SU-DHL-6 (cell line): ENCODE measurements around the gene FGFRL1.

Experiments
- CTCF ChIP-seq: fragments of 200-600 bp; sonication (generic); IDR thresholded peaks from one replicate; pipeline ENCODE4 v1.5.1; 2017; ENCODE audit warnings: antibody characterized with exemption, mild to moderate bottlenecking, low read length, moderate library complexity; ENCODE audit not compliant: insufficient read depth, poor library complexity, severe bottlenecking
- EZH2phosphoT487 ChIP-seq: fragments of 200-600 bp; sonication (generic), shearing (Covaris generic); conservative IDR thresholded peaks from 2 replicates; pipeline ENCODE4 v1.6.1; 2018; ENCODE audit warnings: mild to moderate bottlenecking, antibody characterized with exemption, low read length, moderate library complexity, mixed read lengths

DNA sequence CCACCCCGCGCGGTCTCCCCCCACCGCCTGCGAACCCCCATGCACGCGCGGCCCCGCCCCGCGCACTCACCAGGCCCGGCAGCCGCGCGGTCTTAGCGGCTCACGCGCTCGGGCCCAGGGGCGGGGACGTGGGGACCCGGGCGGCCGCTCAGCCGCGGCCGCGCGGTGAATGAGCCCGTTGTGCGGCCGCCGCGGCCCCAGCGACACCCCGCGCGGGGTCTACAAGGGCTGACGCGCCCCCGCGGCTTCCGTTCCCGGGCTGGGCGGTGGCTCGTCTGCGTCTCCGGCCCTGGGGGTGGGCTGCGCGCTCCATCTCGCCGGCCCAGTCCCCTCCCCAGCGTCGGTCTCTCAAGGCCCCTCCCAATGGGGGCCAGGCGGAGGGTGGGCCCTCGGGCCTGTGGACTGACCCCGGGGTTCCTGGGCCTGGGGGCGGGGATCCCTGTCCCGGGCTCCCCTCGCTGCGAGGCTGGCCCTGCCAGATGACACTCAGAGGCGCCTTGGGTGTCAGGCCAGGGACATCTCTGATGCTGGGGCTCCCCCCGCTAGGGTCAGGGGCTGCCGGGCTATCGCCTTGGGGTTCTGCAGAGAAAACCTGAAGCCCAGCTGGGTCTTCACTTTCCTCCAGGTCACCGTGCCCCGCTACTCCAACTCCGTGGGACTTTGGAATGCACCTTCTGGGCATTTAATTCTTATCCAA is 13.9 kb upstream of the FGFRL1 start:
- no peak for TF ChIP-seq CTCF
- TF ChIP-seq EZH2phosphoT487 = no peak
